Spinal cord (tissue), 10 donors: ENCODE data around the gene DENND10. TPM values are rescaled to one million over a fixed set of nuclear protein-coding genes. Genes with fewer than 3 reads are reported as not detected.
"Not testable (repeated sequence)": the region's sequence is repeated elsewhere in the genome, so short reads cannot be mapped to it uniquely, and the experiment has no call there.

Experiments used
- DNase-seq, 6 donors: peaks; one replicate each; pipeline versions ENCODE4 v3.0.0 to v3.0.0-alpha.2; 2013 to 2015; ENCODE audit warnings: low spot score in 6 of 6, low read depth in 4 of 6
- H3K27ac ChIP-seq: one replicate; pipeline ENCODE4 v1.5.1; 2013; ENCODE audit warnings: low read depth, low read length, control low read depth
- H3K27me3 ChIP-seq: one replicate; pipeline ENCODE4 v1.6.1; 2013; ENCODE audit warnings: low read length; ENCODE audit not compliant: control insufficient read depth, insufficient read depth
- H3K36me3 ChIP-seq: one replicate; pipeline ENCODE4 v1.6.1; 2013; ENCODE audit warnings: low read length; ENCODE audit not compliant: control insufficient read depth, insufficient read depth
- H3K4me1 ChIP-seq: one replicate; pipeline ENCODE4 v1.6.1; 2013; ENCODE audit warnings: low read length; ENCODE audit not compliant: control insufficient read depth, insufficient read depth
- H3K4me3 ChIP-seq: one replicate; pipeline ENCODE4 v1.5.1; 2013; ENCODE audit warnings: low read depth, low read length, control low read depth
- H3K9me3 ChIP-seq: one replicate; pipeline ENCODE4 v1.6.1; 2013; ENCODE audit warnings: low read length; ENCODE audit not compliant: control insufficient read depth, insufficient read depth
- WGBS: methylation state at CpG from one replicate; pipeline ENCODE4 v1.1.5; 2013; ENCODE audit warnings: missing lambda C conversion rate; ENCODE audit not compliant: insufficient coverage; 5-methylcytosine and 5-hydroxymethylcytosine counted together
- polyA plus RNA-seq, 2 donors: library from polyadenylated mRNA; unstranded; fragments of 120-200 nt; gene quantifications; one replicate each; pipeline ENCODE4 v1.2.1, GENCODE V29; 2013; ENCODE audit not compliant: insufficient read length in 2 of 2
- total RNA-seq, 2 donors: library from RNA; depleted of rRNA in 1 of 2; stranded (reverse); fragments of 120-200 nt in 1 of 2; fragments of >200 nt in 1 of 2; gene quantifications; one replicate each; pipeline versions ENCODE4 v1.2.3 to v1.2.4, GENCODE V29; 2013 to 2014
- donor health status: healthy.

The DENND10 gene
- total and polyA plus RNA-seq, 4 donors, result 47.4 to 61.3 (median 53.2) TPM

- not testable (repeated sequence) for DNase-seq, H3K27me3 ChIP-seq, H3K9me3 ChIP-seq, H3K4me3 ChIP-seq, H3K4me1 ChIP-seq, H3K27ac ChIP-seq
- H3K36me3 ChIP-seq, result peaks cover 35% of the 10 kb centered on the region
- no CpG with 5 or more reads among the region's 2 CpGs for WGBS
Observed at GRCh38 chr10:119107771-119108170, 3.9 kb downstream of the DENND10 start.

GRCh38 chr10:119112056-119112455 is 8.1 kb downstream of the DENND10 start:
- Histone ChIP-seq H3K27me3 (no peaks in the 10 kb centered on the region), H3K36me3 (peaks cover 59% of the 10 kb centered on the region), H3K4me3 (no peak overlapping the region), H3K27ac (no peak overlapping the region), H3K9me3 (no peaks in the 10 kb centered on the region), H3K4me1 (no peaks in the 10 kb centered on the region)
- DNase-seq, result no peak
- no CpG with 5 or more reads among the region's 4 CpGs for WGBS

GRCh38 chr10:119113751-119114732 is 10.1 kb downstream of the DENND10 start:
- H3K36me3 ChIP-seq, result peaks cover 57% of the 10 kb centered on the region
- no peaks in the 10 kb centered on the region for H3K27me3 ChIP-seq
- DNase-seq, result no peak
- no peak overlapping the region for H3K4me3 ChIP-seq
- no peak overlapping the region for H3K27ac ChIP-seq
- H3K4me1 ChIP-seq, result no peaks in the 10 kb centered on the region
- 95% methylated on average over 8 of the region's 11 CpGs for WGBS
- H3K9me3 ChIP-seq, result no peaks in the 10 kb centered on the region

- DNase-seq, result no peak
- H3K27me3 ChIP-seq, result no peaks in the 10 kb centered on the region
- H3K9me3 ChIP-seq, result no peaks in the 10 kb centered on the region
- H3K4me3 ChIP-seq, result no peak overlapping the region
- no peak overlapping the region for H3K27ac ChIP-seq
- peaks cover 53% of the 10 kb centered on the region for H3K36me3 ChIP-seq
- 91% methylated on average over 5 of the region's 9 CpGs for WGBS
- H3K4me1 ChIP-seq, result no peaks in the 10 kb centered on the region
Observed at GRCh38 chr10:119115926-119116325, 12.0 kb downstream of the DENND10 start.

GRCh38 chr10:119116326-119116951 is 12.5 kb downstream of the DENND10 start:
- H3K36me3 ChIP-seq, result peaks cover 55% of the 10 kb centered on the region
- no peak overlapping the region for H3K27ac ChIP-seq
- DNase-seq, result no peak
- WGBS, result 78% methylated on average over 4 of the region's 6 CpGs
- H3K4me3 ChIP-seq, result no peak overlapping the region
- no peaks in the 10 kb centered on the region for H3K27me3 ChIP-seq
- no peaks in the 10 kb centered on the region for H3K4me1 ChIP-seq
- no peaks in the 10 kb centered on the region for H3K9me3 ChIP-seq

- no peak overlapping the region for H3K27ac ChIP-seq
- H3K27me3 ChIP-seq, result no peaks in the 10 kb centered on the region
- no peaks in the 10 kb centered on the region for H3K9me3 ChIP-seq
- H3K4me1 ChIP-seq, result no peaks in the 10 kb centered on the region
- peaks cover 55% of the 10 kb centered on the region for H3K36me3 ChIP-seq
- H3K4me3 ChIP-seq, result no peak overlapping the region
- no peak for DNase-seq
- WGBS, result 95% methylated on average over 3 of the region's 5 CpGs
Observed at GRCh38 chr10:119118231-119118630, 14.3 kb downstream of the DENND10 start.

GRCh38 chr10:119119400-119119799 is 15.5 kb downstream of the DENND10 start:
- no peak overlapping the region for H3K27ac ChIP-seq
- H3K4me1 ChIP-seq, result no peaks in the 10 kb centered on the region
- H3K9me3 ChIP-seq, result no peaks in the 10 kb centered on the region
- WGBS, result 86% methylated on average over 1 of the region's 1 CpG
- no peak for DNase-seq
- H3K4me3 ChIP-seq, result no peak overlapping the region
- H3K36me3 ChIP-seq, result peaks cover 59% of the 10 kb centered on the region
- H3K27me3 ChIP-seq, result no peaks in the 10 kb centered on the region

GRCh38 chr10:119120413-119120867 is 16.5 kb downstream of the DENND10 start:
- DNase-seq, result no peak
- WGBS, result 100% methylated on average over 1 of the region's 4 CpGs
- Histone ChIP-seq H3K4me3 (no peak overlapping the region), H3K9me3 (no peaks in the 10 kb centered on the region), H3K36me3 (peaks cover 60% of the 10 kb centered on the region), H3K27ac (no peak overlapping the region), H3K4me1 (no peaks in the 10 kb centered on the region), H3K27me3 (no peaks in the 10 kb centered on the region)

- no CpG with 5 or more reads among the region's 2 CpGs for WGBS
Observed at GRCh38 chr10:119120875-119121274, 17.0 kb downstream of the DENND10 start.

More at GRCh38 chr10:119120875-119121274, 17.0 kb downstream of the DENND10 start:
- Histone ChIP-seq H3K27ac (no peak overlapping the region), H3K4me3 (no peak overlapping the region), H3K36me3 (peaks cover 62% of the 10 kb centered on the region), H3K9me3 (no peaks in the 10 kb centered on the region), H3K4me1 (no peaks in the 10 kb centered on the region), H3K27me3 (no peaks in the 10 kb centered on the region)
- DNase-seq, result no peak
